Stimulated activated naive CD8-positive, alpha-beta T cell treated with anti-CD3 and anti-CD28 coated beads, Interleukin-15, Interleukin-2, amounts not matched to agents 100 U/mL and 50 U/mL, for 24 hours (primary cell): Measurements from ENCODE around the gene FBXO22.
A peak's percentile ranks its signal among the peaks of the same experiment; 100 is the strongest.
"Not testable (repeated sequence)": the region's sequence is repeated elsewhere in the genome, so short reads cannot be mapped to it uniquely, and the experiment has no call there.

Source experiments
- ATAC-seq: fragments of 150-1000 bp; cut with Tn5 transposase; one replicate; pipeline ENCODE4 v1.10.0; 2021
- DNase-seq: peaks from one replicate; pipeline ENCODE4 v3.0.0; 2021

FBXO22 gene

GRCh38 chr15:75920079-75920478 is 16.4 kb downstream of the FBXO22 start:
- ATAC-seq (no peak), DNase-seq (no peak)

GRCh38 chr15:75921732-75922703 is 18.3 kb downstream of the FBXO22 start:
- DNase-seq (no peak), ATAC-seq (no peak)

- ATAC-seq (peak; percentile 67), DNase-seq (no peak)
These were observed 20.1 kb downstream of the FBXO22 start for GRCh38 chr15:75923756-75924155.

- no peak for DNase-seq
- ATAC-seq, result no peak
These were observed 20.9 kb downstream of the FBXO22 start for GRCh38 chr15:75924576-75924975.

GRCh38 chr15:75925440-75925839 is 21.8 kb downstream of the FBXO22 start:
- ATAC-seq (no peak), DNase-seq (no peak)

GRCh38 chr15:75926931-75927330 is 23.3 kb downstream of the FBXO22 start:
- no peak for DNase-seq
- ATAC-seq, result no peak

- DNase-seq (no peak), ATAC-seq (no peak)
These were observed 23.9 kb downstream of the FBXO22 start for GRCh38 chr15:75927601-75928000.

- DNase-seq (no peak), ATAC-seq (no peak)
These were observed 25.3 kb downstream of the FBXO22 start for GRCh38 chr15:75928680-75929608.

- ATAC-seq (peak; percentile 49), DNase-seq (no peak)
These were observed 26.3 kb downstream of the FBXO22 start for GRCh38 chr15:75929799-75930565.

GRCh38 chr15:75930866-75931265 is 27.2 kb downstream of the FBXO22 start:
- ATAC-seq, result no peak
- DNase-seq, result no peak

- ATAC-seq (no peak), DNase-seq (no peak)
These were observed 38.8 kb downstream of the FBXO22 start for GRCh38 chr15:75942464-75942863.

- ATAC-seq (no peak), DNase-seq (no peak)
These were observed 39.6 kb downstream of the FBXO22 start for GRCh38 chr15:75943246-75943645.

- no peak for DNase-seq
- no peak for ATAC-seq
These were observed 40.1 kb downstream of the FBXO22 start for GRCh38 chr15:75943713-75944215.

- no peak for ATAC-seq
- DNase-seq, result no peak
These were observed 42.3 kb downstream of the FBXO22 start for GRCh38 chr15:75945953-75946352.

GRCh38 chr15:75947092-75947491 is 43.4 kb downstream of the FBXO22 start:
- DNase-seq, result no peak
- no peak for ATAC-seq

- ATAC-seq, result no peak
These were observed 45.2 kb downstream of the FBXO22 start for GRCh38 chr15:75948761-75949296.

GRCh38 chr15:75952525-75952924 is 48.8 kb downstream of the FBXO22 start:
- ATAC-seq (no peak), DNase-seq (no peak)

More at GRCh38 chr15:75948761-75949296, 45.2 kb downstream of the FBXO22 start:
- no peak for DNase-seq

- DNase-seq, result no peak
These were observed 52.0 kb downstream of the FBXO22 start for GRCh38 chr15:75955720-75956119.

GRCh38 chr15:75961331-75961730 is 57.7 kb downstream of the FBXO22 start:
- ATAC-seq (no peak), DNase-seq (no peak)

More at GRCh38 chr15:75955720-75956119, 52.0 kb downstream of the FBXO22 start:
- no peak for ATAC-seq

- ATAC-seq (no peak), DNase-seq (no peak)
These were observed 62.4 kb downstream of the FBXO22 start for GRCh38 chr15:75966073-75966472.

- not testable (repeated sequence) for ATAC-seq, DNase-seq
These were observed 73.1 kb downstream of the FBXO22 start for GRCh38 chr15:75976766-75977165.
